Measurements from ENCODE around the gene KL.

The KL gene

DNA sequence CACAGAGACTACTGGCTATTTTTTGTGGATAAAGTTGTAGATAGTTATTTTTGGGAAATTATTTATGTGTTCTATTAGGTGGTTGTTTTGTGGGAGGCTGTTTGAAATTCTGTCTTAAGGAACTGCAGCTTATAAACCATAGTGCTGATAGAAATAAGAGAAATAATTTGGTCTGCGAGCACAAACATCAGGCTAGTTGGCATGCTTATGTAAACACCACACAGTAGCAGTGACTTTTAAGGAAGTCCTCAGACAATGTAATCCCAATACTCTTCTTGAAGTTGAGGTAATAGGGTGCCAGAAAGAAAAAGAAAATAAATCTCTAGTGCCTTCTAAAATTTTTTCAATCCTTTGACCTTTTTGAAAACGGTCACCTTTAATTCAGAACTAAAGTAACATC is 23.9 kb downstream of the KL start:
- DNase-seq: no peak

DNA sequence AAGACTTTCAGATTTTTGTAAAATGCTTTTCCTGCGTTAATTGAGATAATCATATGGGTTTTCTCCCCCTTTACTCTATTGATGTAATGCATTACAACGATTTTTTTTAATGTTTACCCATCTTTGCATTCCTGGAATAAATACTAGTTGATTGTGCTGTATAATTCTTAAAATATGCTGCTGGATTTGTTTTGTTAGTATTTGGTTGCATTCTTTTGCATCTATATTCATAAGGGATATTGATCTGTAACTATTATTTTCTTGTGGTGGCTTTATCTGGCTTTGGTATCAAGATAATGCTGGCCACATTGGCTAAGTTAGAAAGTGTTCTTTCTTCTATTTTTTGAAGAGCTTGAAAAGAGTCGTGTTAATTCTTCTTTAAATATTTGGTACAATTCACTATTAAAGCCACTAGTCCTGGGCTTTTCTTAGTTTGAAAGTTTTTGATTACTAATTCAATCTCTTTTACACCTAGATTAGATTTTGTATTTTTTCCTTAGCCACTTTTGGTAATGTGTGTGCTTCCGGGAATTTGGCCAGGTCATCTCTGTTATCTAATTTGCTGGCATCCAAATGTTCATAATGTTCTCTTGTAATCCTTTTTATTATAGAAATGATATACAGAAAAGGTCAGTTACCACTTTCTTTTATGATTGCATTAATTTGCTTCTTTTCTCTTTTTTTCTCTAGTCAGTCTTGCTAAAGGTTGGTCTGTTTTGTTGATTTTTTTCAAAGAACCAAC is 29.8 kb downstream of the KL start:
- no peak for DNase-seq

- no peak for DNase-seq
Observed at GRCh38 chr13:33050161-33050560, 33.9 kb downstream of the KL start.

GRCh38 chr13:33051632-33052031 is 35.4 kb downstream of the KL start:
- no peak for DNase-seq

DNA sequence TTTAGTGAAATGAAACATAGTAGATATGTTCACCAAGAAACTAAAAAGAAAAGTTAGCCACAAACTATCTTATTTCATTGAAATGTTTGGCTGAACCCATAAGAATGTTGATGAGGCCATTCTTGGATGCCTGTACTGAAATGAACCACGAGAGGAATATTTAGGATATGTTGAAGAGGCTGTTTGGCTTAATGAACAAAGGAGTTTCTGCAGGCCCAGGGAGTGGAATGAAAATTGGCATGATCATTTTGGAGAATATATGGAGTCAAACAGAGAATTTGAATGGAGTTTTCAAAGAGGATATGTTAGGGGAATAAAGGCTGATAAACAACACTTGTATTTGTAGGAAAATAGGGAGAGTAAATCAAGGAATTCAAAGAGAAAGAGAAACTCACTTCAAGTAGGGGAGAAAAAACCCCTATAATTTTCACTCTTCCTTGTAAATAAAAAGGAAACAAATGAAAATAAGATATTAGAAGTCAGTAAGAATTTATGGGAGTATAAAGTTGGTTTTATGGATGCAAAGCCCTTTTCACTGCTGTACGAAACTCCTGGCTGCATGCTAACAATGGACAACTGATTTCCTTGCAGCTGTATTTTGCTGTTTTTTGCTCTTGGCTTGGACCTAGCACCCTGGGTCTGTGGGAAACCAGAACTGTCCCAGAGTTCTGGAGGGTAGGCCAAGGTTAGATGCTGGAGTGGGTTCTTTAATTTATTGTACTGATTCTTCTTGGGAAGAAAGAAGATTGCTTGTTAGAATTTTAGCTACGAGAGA is 36.5 kb downstream of the KL start:
- DNase-seq: no peak

GRCh38 chr13:33053397-33054066 is 37.3 kb downstream of the KL start:
- no peak for DNase-seq

DNA sequence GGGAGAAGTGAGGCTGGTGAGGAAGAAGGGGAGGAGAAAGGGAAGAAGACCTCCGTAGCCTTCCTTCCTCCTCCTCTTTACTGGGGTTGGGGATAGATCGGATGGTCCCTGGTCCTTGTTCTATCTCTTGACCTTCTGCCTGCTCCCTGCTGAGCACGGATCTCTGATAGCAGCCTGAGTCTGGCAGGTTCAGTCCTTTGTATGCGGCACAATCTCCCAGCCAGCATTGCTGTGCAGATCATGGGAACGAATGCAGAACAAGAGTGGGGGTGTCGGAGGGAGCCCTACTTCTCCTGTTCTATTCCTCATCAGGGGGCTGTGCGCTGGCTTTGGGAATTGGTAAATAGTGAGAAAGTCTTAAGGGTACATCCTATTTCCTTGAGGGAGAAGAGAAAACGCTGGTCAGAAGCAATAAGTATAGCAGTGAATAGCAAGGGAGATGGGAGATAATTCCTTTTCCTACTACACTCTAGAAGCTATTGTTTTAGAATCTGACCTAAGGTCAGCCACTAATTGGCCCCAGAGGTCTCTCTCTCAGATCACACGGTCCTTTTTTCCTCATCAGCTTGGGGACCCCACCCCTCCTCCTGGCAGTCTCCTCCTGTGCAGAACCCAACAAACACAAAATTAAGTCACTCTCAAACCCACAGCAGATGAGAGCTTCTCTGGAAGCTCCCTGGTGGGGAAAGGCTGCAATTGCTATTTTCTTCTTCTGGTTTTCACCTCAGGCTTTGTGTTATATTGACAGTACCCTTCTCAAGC is 41.0 kb downstream of the KL start:
- DNase-seq: peak; percentile 58

GRCh38 chr13:33058776-33059327 is 42.6 kb downstream of the KL start:
- DNase-seq: no peak

DNA sequence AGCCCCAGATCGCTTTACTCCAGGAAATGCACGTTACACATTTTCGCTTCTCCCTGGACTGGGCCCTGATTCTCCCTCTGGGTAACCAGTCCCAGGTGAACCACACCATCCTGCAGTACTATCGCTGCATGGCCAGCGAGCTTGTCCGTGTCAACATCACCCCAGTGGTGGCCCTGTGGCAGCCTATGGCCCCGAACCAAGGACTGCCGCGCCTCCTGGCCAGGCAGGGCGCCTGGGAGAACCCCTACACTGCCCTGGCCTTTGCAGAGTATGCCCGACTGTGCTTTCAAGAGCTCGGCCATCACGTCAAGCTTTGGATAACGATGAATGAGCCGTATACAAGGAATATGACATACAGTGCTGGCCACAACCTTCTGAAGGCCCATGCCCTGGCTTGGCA is 44.6 kb downstream of the KL start:
- DNase-seq: no peak

- no peak for DNase-seq
Observed at GRCh38 chr13:33066329-33066728, 50.1 kb downstream of the KL start.

- DNase-seq: peak; percentile 17
Observed at GRCh38 chr13:33069365-33069764, 53.1 kb downstream of the KL start.

DNA sequence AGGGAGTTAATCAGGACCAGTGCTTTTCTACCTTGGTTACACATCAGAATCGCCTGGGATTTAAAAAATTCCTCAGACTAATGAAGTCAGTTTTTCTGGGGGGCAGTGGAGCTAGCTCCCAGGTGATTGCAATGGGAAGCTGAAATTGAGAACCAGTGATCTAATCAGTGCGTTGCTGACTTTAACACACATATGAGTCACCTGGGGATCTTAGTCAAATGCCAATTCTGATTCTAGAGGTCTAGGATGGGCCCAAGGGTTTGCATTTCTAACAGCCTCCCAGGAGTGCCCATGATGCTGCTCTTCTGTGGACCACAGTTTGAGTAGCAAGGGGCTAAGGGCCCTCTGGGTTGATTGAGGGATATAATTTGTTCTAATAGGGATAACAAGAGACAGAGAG is 54.5 kb downstream of the KL start:
- DNase-seq: peak; percentile 9

DNA sequence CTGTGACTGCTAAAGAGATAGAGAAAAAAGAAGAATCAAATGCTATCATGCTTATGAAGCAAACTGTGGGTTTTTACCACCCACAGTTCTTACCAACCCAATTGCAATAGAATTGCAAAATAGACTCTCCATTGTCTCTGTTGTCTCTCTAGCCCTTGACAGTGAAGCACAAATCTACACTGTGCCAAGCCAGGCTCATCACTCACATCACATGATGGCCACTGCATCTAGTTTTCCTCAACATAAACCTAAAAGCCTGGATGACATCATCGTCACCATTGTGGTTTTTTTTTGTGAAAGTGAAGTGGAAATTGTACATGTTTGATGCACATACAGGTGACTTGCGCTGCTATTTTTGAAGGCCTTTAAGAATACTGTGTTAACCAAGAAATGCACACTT is 56.1 kb downstream of the KL start:
- DNase-seq: peak; percentile 18

DNA sequence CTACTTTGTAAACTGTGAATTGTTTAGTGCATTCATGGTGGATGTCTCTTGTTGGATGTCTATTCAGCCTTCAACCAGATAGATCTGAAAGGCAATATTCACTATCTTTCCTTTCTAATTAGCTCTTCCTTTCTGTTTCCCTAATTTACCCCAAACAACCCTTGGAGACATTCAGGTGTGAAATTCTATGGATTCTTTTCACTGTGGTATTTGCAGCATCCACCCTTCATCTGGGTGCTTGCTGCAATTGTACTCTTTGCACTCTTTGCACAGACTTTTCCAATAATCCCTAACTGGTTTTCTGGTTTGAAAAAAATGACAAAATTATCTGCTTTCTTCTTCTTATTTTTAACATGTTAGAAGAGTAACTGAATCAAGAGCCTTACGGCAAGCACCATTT is 56.5 kb downstream of the KL start:
- no peak for DNase-seq

DNA sequence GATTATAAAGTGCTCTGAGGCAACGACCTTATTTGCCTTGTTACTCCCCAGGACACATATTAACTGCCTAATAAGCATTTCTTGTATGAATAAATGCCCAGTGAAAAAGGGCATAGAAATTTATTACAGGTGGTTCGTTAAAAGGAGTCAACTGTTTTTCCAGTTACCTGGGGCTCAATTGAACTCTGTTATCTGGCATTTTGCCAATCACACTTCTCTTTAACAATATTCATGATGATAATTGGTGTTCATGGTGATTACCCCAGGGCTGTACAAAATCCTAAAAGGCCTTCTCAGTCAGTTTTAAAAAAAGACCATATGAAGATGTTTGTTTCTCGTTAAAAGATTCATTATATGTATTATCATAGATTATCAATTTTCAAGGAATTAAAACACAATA is 57.1 kb downstream of the KL start:
- DNase-seq: peak; percentile 81

DNA sequence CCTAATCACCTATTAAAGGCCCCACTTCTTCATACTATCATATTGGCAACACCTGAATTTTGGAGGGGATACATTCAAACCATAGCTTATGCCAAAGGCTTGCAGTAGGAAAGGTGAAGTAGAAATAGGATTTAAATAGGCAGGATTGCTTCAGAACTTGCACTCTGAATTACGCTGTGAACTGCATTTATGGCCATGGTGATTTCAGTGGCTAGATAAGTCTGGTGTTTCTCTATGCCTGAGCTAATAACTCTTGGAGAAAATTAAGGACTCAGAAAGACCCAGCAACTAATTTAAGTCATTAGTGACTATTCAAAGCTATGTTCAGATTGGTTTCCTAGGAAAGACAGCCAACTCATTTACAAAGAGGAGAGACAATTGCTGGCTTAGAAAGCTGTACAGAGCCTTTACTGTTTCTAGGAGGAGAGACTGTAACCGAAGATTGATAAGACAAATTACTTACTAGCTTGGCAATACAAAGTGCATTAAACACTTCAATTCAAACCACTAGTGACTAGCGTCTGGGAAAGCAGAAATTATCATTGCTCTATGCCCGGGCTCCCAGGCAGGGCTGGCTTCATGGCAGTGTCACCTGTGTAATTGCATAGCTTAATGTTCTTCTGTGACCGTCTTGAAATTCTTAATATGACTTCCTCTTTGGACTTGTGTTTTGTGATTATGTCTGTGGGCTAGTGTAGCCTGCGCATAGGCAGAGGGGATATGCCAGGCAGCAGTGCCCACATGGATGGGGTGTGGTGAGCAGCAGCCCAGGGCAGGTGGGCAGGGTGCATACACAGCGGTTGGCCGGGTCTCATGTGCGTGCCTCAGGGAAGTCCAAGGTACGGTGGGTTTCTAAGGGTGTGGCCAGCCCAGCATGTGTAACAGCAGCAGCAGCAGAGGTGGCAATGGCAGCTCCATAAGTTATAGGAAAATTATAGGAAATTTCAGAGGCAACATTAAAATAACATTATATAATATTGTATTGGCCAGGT is 60.1 kb downstream of the KL start:
- no peak for DNase-seq

DNA sequence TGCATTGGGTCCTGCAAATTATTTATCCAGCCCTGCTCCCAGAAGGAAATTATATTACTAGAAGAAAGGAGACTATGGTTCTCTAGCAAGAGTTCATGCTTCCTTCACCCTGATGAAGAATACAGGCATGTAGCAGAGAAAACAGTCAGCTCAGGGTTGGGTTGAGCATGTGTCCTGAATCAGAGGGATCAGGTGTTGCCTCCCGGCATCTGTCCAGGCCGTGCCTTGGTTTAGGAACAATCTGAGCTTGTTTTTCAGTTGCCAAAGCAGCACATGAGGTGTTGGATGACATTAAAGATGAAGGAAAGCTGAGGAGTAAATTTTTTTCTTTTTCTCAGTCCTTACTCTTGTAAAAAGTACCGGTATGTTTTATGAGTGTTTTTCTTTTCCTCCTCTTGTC is 62.0 kb downstream of the KL start:
- no peak for DNase-seq

- DNase-seq: peak; percentile 74
Observed at GRCh38 chr13:33079960-33080359, 63.7 kb downstream of the KL start.

- peak; percentile 72 for DNase-seq
Observed at GRCh38 chr13:33080972-33081590, 64.9 kb downstream of the KL start.

DNA sequence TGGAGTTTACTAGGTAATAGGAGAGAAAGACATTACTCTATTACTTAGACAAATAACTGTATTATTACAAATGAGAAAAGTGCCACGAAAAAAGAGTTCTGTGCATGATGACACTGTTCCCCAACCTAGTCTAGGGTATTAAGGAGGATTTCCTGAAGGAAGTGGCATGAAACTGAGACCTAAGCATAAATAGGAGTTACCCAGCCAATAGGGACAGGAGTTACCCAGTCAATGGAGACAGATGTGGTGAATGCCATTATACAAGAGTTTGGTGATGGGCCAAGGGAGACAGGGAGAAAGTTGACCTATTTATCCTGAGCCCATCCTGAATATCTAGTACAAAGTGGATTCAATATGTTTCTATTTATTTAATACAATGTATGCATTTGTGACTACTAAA is 65.4 kb downstream of the KL start:
- DNase-seq: peak; percentile 39

- DNase-seq: no peak
Observed at GRCh38 chr13:33083054-33083453, 66.8 kb downstream of the KL start.

Data from NCI-H69 (cell line).